ENCODE data around the gene NOL4L. TPM values are rescaled to one million over a fixed set of nuclear protein-coding genes. Genes with fewer than 3 reads are reported as not detected.

The NOL4L gene
- total and polyA plus RNA-seq, 2 experiments from 2014 or later = 35.6 to 42.9 TPM

DNA sequence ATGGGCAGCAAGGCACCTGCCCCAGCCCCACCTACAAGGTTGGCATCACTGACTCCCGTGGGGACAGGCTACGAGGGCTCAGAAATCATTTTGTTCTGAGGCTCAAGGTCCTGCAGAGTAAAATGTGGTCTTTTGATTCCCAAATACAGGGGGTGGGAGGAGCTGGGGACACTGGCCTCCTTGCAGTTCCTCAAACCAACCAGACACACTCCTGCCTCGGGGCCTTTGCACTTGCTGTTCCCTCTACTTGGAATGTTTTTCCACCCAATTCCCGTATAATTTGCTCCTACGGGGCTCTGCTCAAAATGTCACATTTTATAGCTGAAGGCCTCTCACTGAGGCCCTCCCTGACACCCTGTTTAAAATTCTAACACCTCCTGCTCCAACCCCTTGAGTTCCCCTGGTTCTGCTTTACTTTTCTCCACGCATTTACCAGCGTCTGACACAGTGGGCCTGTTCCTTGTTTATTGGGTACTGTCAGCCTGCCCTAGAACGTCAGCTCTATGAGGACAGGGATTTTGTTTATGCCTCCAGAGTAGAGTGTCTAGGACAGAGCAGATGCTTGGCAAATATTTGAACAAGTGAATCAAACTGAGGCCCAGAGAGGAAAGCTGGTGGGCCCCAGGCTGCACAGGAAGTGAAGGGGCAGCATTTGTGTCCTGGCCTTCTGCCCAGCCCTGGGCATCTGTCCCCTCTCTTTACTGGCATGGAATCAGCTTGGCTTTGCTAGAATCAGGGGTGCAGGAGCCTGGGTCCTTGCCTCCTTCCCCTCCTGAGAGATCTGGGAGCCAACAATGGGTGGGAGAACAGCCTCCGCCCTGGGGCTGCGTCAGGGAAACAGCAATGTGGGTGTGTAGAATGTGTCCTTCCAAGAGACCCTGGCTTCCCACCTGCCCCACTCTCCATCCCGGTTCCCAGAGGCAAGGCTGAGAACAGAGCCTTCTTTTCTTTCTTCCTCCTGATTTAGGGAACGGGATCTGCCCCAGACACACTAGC is 18.5 kb downstream of the NOL4L start:
- Histone ChIP-seq H3K4me1 (ENCODE audit: insufficient read depth) (peaks cover 22% of the 10 kb centered on the region), H3K9me3 (ENCODE audit: low read depth) (no peaks in the 10 kb centered on the region), H3K4me3 (no peak overlapping the region), H2AFZ (no peak overlapping the region), H3K36me3 (replicated peaks; ENCODE audit: insufficient read depth, low read depth) (no peaks in the 10 kb centered on the region), H3K4me2 (no peak overlapping the region), H3K27me3 (no peaks in the 10 kb centered on the region), H3K9me2 (replicated peaks; ENCODE audit: insufficient read depth) (no peaks in the 10 kb centered on the region), H3K27ac (no peak overlapping the region), H3K79me2 (peaks cover 60% of the 10 kb centered on the region), H4K20me1 (ENCODE audit: insufficient read depth, poor library complexity, severe bottlenecking) (peaks cover 3% of the 10 kb centered on the region)
- WGBS (ENCODE audit: low lambda C conversion rate, missing lambda C conversion rate) = 80% methylated on average over 12 of the region's 12 CpGs
- TF ChIP-seq EZH2phosphoT487 (IDR thresholded peaks at IDR 0.05; ENCODE audit: low read depth, severe bottlenecking, unreplicated experiment) (no peak), EZH2 (IDR thresholded peaks at IDR 0.05; ENCODE audit: borderline replicate concordance) (no peak)
- TF ChIP-seq, protein P1, sequence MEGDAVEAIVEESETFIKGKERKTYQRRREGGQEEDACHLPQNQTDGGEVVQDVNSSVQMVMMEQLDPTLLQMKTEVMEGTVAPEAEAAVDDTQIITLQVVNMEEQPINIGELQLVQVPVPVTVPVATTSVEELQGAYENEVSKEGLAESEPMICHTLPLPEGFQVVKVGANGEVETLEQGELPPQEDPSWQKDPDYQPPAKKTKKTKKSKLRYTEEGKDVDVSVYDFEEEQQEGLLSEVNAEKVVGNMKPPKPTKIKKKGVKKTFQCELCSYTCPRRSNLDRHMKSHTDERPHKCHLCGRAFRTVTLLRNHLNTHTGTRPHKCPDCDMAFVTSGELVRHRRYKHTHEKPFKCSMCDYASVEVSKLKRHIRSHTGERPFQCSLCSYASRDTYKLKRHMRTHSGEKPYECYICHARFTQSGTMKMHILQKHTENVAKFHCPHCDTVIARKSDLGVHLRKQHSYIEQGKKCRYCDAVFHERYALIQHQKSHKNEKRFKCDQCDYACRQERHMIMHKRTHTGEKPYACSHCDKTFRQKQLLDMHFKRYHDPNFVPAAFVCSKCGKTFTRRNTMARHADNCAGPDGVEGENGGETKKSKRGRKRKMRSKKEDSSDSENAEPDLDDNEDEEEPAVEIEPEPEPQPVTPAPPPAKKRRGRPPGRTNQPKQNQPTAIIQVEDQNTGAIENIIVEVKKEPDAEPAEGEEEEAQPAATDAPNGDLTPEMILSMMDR (IDR thresholded peaks at IDR 0.05; ENCODE audit: poor library complexity) = no peak
- no peak for DNase-seq (ENCODE audit: low spot score)

DNA sequence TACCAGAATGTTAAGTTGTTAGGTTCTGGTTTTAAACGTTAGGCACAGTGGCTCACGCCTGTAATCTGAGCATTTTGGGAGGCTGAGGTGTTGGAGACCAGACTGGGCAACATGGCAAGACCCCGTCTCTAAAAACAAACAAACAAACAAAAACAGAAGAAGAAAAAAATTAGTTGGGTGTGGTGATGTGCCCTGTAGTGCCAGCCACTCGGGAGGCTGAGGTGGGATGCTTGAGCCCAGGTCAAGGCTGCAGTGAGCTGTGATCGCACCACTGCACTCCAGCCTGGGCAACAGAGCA is 19.4 kb downstream of the NOL4L start:
- WGBS (ENCODE audit: low lambda C conversion rate, missing lambda C conversion rate) = 96% methylated on average over 5 of the region's 5 CpGs
- no peaks in the 10 kb centered on the region for H3K9me2 ChIP-seq (replicated peaks; ENCODE audit: insufficient read depth)
- no peak overlapping the region for H2AFZ ChIP-seq
- peaks cover 28% of the 10 kb centered on the region for H3K4me1 ChIP-seq (ENCODE audit: insufficient read depth)
- H3K4me2 ChIP-seq = no peak overlapping the region
- H3K27me3 ChIP-seq = no peaks in the 10 kb centered on the region
- H3K36me3 ChIP-seq (replicated peaks; ENCODE audit: insufficient read depth, low read depth) = no peaks in the 10 kb centered on the region
- DNase-seq (ENCODE audit: low spot score) = no peak
- H3K79me2 ChIP-seq = peaks cover 52% of the 10 kb centered on the region
- TF ChIP-seq, protein P1 (IDR thresholded peaks at IDR 0.05; ENCODE audit: poor library complexity) = no peak
- TF ChIP-seq EZH2phosphoT487 (IDR thresholded peaks at IDR 0.05; ENCODE audit: low read depth, severe bottlenecking, unreplicated experiment) = no peak
- H3K9me3 ChIP-seq (ENCODE audit: low read depth) = no peaks in the 10 kb centered on the region
- H3K27ac ChIP-seq = no peak overlapping the region
- no peak overlapping the region for H3K4me3 ChIP-seq
- peaks cover 3% of the 10 kb centered on the region for H4K20me1 ChIP-seq (ENCODE audit: insufficient read depth, poor library complexity, severe bottlenecking)

DNA sequence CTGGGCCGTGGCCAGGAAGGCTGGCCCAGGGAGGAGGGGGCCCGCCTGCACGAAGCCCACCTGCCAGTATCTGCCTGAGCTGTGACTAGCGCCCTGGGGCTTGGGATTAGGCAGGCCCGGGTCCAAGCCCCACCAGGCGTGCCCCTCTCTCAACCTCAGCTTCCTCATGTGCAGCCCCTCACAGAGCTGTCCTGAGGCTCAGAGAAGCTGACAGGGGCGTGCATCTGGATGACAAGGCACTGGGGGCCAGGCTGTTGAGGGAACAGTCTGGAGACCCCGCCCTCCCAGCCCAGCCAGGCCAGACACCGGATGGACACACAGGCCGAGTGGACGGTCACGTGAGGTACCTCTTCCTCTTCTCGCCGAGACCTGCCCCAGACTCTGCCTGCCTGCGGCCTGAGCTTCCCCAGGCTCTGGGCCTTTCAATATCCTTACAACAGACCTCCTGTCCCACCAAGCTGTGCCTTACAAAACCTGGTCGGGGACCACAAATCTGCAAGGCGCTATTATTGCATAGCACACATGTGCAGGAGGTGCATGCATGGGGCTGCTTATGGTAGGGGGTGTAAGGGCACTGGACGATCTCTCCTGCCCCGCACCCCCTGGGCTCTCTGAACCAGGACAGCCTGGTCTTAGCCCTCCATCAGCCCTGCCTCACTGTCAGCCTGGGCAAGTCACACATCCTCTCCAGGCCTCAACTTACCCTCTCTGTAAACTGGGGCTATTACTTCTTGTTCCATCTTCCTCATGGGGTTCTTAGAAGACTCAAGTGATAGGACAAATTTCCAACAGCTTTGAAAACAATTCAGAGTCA is 20.0 kb downstream of the NOL4L start:
- TF ChIP-seq EZH2 (IDR thresholded peaks at IDR 0.05; ENCODE audit: borderline replicate concordance) = no peak
- TF ChIP-seq, protein P1 (IDR thresholded peaks at IDR 0.05; ENCODE audit: poor library complexity) = no peak
- no peak for TF ChIP-seq EZH2phosphoT487 (IDR thresholded peaks at IDR 0.05; ENCODE audit: low read depth, severe bottlenecking, unreplicated experiment)
- Histone ChIP-seq H3K9me3 (ENCODE audit: low read depth) (no peaks in the 10 kb centered on the region), H3K36me3 (replicated peaks; ENCODE audit: insufficient read depth, low read depth) (no peaks in the 10 kb centered on the region), H3K27me3 (no peaks in the 10 kb centered on the region), H3K4me2 (no peak overlapping the region), H3K27ac (no peak overlapping the region), H3K4me3 (no peak overlapping the region), H4K20me1 (ENCODE audit: insufficient read depth, poor library complexity, severe bottlenecking) (peaks cover 3% of the 10 kb centered on the region), H3K79me2 (peaks cover 50% of the 10 kb centered on the region), H2AFZ (no peak overlapping the region), H3K9me2 (replicated peaks; ENCODE audit: insufficient read depth) (no peaks in the 10 kb centered on the region), H3K4me1 (ENCODE audit: insufficient read depth) (peaks cover 28% of the 10 kb centered on the region)
- 75% methylated on average over 19 of the region's 19 CpGs for WGBS (ENCODE audit: low lambda C conversion rate, missing lambda C conversion rate)
- no peak for DNase-seq (ENCODE audit: low spot score)
